Thyroid gland (tissue), 4 donors: ENCODE measurements around the gene C9orf50. TPM values are rescaled to one million over a fixed set of nuclear protein-coding genes. Genes with fewer than 3 reads are reported as not detected.

ENCODE experiments used
- DNase-seq, 2 donors: peaks; one replicate each; pipeline ENCODE4 v3.0.0-alpha.2; 2019
- H3K27ac ChIP-seq, 3 donors: fragments of 200-600 bp; sonication (generic); 1 replicate in 2 of 3; 2 replicates in 1 of 3; pipeline ENCODE4 v1.5.1; 2016 to 2019; ENCODE audit warnings: mild to moderate bottlenecking in 1 of 3, moderate library complexity in 1 of 3
- H3K27me3 ChIP-seq: fragments of 200-600 bp; sonication (generic); one replicate; pipeline ENCODE4 v1.5.1; 2019
- H3K36me3 ChIP-seq, 2 donors: fragments of 200-600 bp; sonication (generic); one replicate each; pipeline ENCODE4 v1.5.1; 2016 to 2019
- H3K4me1 ChIP-seq, 2 donors: fragments of 200-600 bp; sonication (generic); one replicate each; pipeline ENCODE4 v1.5.1; 2017 to 2019
- H3K4me3 ChIP-seq, 3 donors: fragments of 200-600 bp; sonication (generic); replicated peaks in 1 of 3; 1 replicate in 2 of 3; 2 replicates in 1 of 3; pipeline ENCODE4 v1.5.1; 2016; ENCODE audit warnings: mild to moderate bottlenecking in 1 of 3
- H3K9me3 ChIP-seq: fragments of 200-600 bp; sonication (generic); one replicate; pipeline ENCODE4 v1.5.1; 2017
- POLR2A ChIP-seq, 2 donors: fragments of 450-650 bp; IDR thresholded peaks; one replicate each; pipeline ENCODE4 v1.6.1; 2017; ENCODE audit warnings: antibody characterized with exemption in 2 of 2, mild to moderate bottlenecking in 2 of 2, moderate library complexity in 1 of 2
- whole genome bisulfite sequencing, 2 donors: methylation state at CpG; one replicate each; pipeline ENCODE4 v1.1.5; 2017; 5-methylcytosine and 5-hydroxymethylcytosine counted together
- intact Hi-C: fragments of 100-400 bp; cut with DNase I; formaldehyde crosslinking; loops from one replicate; pipeline ENCODE4 v1.15.1; 2023
- total RNA-seq, 4 donors: library from RNA; depleted of rRNA; stranded (reverse); fragments of >200 nt; gene quantifications; one replicate each; pipeline ENCODE4 v1.2.3, GENCODE V29; 2016
- TF ChIP-seq, protein P1 (sequence below), 6 experiments: fragments of 200-600 bp in 3 of 6; fragments of 450-650 bp in 3 of 6; sonication (generic) in 3 of 6; IDR thresholded peaks; one replicate each; pipeline ENCODE4 v1.5.1; 2016 to 2019; ENCODE audit warnings: antibody characterized with exemption in 6 of 6, mild to moderate bottlenecking in 2 of 6, inconsistent platforms in 1 of 6, moderate library complexity in 1 of 6

The C9orf50 gene
- total RNA-seq, 4 donors from 2014 or later, result not detected

DNA sequence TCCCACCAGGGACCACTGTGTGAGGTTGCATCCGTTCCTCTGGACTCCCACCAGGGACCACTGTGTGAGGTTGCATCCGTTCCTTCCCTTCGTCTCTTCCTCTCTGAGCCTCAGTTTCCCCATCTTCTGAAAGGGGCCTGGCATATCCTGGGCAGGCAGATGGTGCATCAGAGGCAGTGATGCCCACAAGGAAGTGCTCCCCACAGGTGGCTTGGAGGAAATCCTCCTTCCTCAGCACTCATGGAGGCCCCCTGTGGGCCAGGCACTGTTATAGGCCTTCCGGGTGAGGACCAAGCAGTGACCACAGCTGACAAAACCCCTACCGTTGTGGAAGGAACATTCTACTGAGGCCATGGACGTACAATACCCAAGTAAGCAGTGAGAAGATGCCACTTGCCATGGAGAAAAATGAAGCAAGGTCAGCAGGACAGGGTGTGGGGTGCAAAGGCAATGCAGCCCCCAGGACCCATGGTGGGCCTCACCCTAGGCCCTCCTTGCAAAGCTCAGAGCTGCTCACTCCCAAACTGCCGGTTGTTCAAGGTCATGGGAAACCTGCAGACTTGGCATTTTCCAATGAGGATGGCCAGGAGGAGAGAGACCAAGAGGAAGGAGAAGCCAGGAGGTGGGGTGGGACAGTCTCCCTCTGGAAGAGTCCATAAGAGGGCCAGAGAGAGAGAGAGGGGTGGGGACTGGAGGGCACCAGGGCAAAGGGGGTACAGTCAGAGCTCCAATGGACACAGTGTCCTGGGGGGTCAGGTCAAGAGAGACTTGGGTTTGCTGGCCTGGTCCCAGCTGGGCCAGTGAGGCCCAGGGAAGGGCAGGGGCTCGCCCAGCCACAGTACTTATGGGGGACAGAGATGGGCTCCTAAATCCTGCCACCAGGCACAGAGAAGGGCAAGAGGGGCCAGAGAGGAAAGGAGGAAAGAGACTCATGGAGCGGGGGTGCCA is 51.1 kb downstream of the C9orf50 start:
- TF ChIP-seq, protein P1, sequence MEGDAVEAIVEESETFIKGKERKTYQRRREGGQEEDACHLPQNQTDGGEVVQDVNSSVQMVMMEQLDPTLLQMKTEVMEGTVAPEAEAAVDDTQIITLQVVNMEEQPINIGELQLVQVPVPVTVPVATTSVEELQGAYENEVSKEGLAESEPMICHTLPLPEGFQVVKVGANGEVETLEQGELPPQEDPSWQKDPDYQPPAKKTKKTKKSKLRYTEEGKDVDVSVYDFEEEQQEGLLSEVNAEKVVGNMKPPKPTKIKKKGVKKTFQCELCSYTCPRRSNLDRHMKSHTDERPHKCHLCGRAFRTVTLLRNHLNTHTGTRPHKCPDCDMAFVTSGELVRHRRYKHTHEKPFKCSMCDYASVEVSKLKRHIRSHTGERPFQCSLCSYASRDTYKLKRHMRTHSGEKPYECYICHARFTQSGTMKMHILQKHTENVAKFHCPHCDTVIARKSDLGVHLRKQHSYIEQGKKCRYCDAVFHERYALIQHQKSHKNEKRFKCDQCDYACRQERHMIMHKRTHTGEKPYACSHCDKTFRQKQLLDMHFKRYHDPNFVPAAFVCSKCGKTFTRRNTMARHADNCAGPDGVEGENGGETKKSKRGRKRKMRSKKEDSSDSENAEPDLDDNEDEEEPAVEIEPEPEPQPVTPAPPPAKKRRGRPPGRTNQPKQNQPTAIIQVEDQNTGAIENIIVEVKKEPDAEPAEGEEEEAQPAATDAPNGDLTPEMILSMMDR (IDR thresholded peaks at IDR 0.05), result peak in 4 of 6 experiments; percentile 38 to 47 (median 41)
- no peak for TF ChIP-seq POLR2A (IDR thresholded peaks at IDR 0.05)
- WGBS, 2 donors, result 65 to 66% methylated on average over 9 of the region's 9 CpGs
- intact Hi-C loops, result no loop called here
- H3K9me3 ChIP-seq, result no peaks in the 10 kb centered on the region
- peak overlapping the region in 1 of 3 donors; percentile 37 for H3K4me3 ChIP-seq
- peak; percentile 31 to 40 for DNase-seq
- H3K27ac ChIP-seq, result peak overlapping the region; percentile 64 to 92 (median 85)
- peaks cover 22 to 43% of the 10 kb centered on the region in 2 donors for H3K4me1 ChIP-seq
- no peaks in the 10 kb centered on the region for H3K36me3 ChIP-seq
- H3K27me3 ChIP-seq, result no peaks in the 10 kb centered on the region

GRCh38 chr9:129568560-129569501 is 52.1 kb downstream of the C9orf50 start:
- peak; percentile 48 to 61 for DNase-seq
- H3K27me3 ChIP-seq, result no peaks in the 10 kb centered on the region
- peak overlapping the region in 2 of 3 donors; percentile 9 to 37 for H3K4me3 ChIP-seq
- H3K4me1 ChIP-seq, result peaks cover 22 to 43% of the 10 kb centered on the region in 2 donors
- no peaks in the 10 kb centered on the region for H3K9me3 ChIP-seq
- TF ChIP-seq, protein P1 (IDR thresholded peaks at IDR 0.05), result no peak
- TF ChIP-seq POLR2A (IDR thresholded peaks at IDR 0.05), result no peak
- H3K27ac ChIP-seq, result peak overlapping the region; percentile 64 to 92 (median 77)
- 4 to 9% methylated on average over 22 to 28 of the region's 92 CpGs for WGBS, 2 donors
- intact Hi-C loops, result no loop called here
- no peaks in the 10 kb centered on the region for H3K36me3 ChIP-seq

GRCh38 chr9:129567842-129568559 is 52.9 kb downstream of the C9orf50 start:
- Histone ChIP-seq H3K27me3 (no peaks in the 10 kb centered on the region), H3K9me3 (no peaks in the 10 kb centered on the region), H3K4me1 (peaks cover 22 to 43% of the 10 kb centered on the region in 2 donors), H3K4me3 (peak overlapping the region in 2 of 3 donors; percentile 9 to 37), H3K36me3 (no peaks in the 10 kb centered on the region), H3K27ac (peak overlapping the region; percentile 64 to 92 (median 77))
- intact Hi-C loops, result no loop called here
- 6 to 9% methylated on average over 21 to 24 of the region's 27 CpGs for WGBS, 2 donors
- DNase-seq, result peak; percentile 44 to 56
- TF ChIP-seq POLR2A (IDR thresholded peaks at IDR 0.05), result peak in 1 of 2 donors; percentile 32
- TF ChIP-seq, protein P1 (IDR thresholded peaks at IDR 0.05), result no peak

GRCh38 chr9:129567329-129567728 is 53.6 kb downstream of the C9orf50 start:
- H3K27me3 ChIP-seq, result no peaks in the 10 kb centered on the region
- intact Hi-C loops, result no loop called here
- peaks cover 23 to 47% of the 10 kb centered on the region in 2 donors for H3K4me1 ChIP-seq
- no peak overlapping the region for H3K27ac ChIP-seq
- H3K9me3 ChIP-seq, result no peaks in the 10 kb centered on the region
- TF ChIP-seq, protein P1 (IDR thresholded peaks at IDR 0.05), result no peak
- TF ChIP-seq POLR2A (IDR thresholded peaks at IDR 0.05), result no peak
- WGBS, 2 donors, result 91 to 92% methylated on average over 10 of the region's 10 CpGs
- H3K36me3 ChIP-seq, result no peaks in the 10 kb centered on the region
- DNase-seq, result no peak
- no peak overlapping the region for H3K4me3 ChIP-seq
